WTC11 (cell line): Measurements from ENCODE around the gene MRPL41. TPM values are rescaled to one million over a fixed set of nuclear protein-coding genes. Genes with fewer than 3 reads are reported as not detected.

Source experiments
- ATAC-seq: fragments of 200-7000 bp; cut with Tn5 transposase; 2 replicates; pipeline ENCODE4 v1.10.0; 2021; ENCODE audit warnings: mild to moderate bottlenecking, moderate library complexity
- Bru-seq: library from RNA; stranded (reverse); fragments of 400-500 nt; gene quantifications from one replicate; lab custom pipeline; 2021; lab: Mats Ljungman, UMichigan
- CTCF ChIA-PET: fragments of 300-600 bp; sonication (Branson Sonifier 250); formaldehyde crosslinking; loops from one replicate; lab custom pipeline; 2021; ENCODE audit warnings: antibody characterized with exemption; lab: Charles Lee
- POLR2A ChIA-PET: fragments of 350-600 bp; sonication (Branson Sonifier 250); formaldehyde crosslinking; loops from one replicate; lab custom pipeline; 2021; ENCODE audit warnings: antibody characterized with exemption; lab: Charles Lee
- DNase-seq: peaks from one replicate; pipeline ENCODE4 v3.0.0; 2021; ENCODE audit warnings: low spot score
- H3K27ac Mint-ChIP-seq: 2 replicates; pipeline ENCODE4 v1.8.0; 2021; ENCODE audit warnings: mixed read lengths
- H3K27me3 Mint-ChIP-seq: 2 replicates; pipeline ENCODE4 v1.8.0; 2021; ENCODE audit warnings: low read depth, mild to moderate bottlenecking, moderate library complexity, mixed read lengths
- H3K36me3 Mint-ChIP-seq: 2 replicates; pipeline ENCODE4 v1.8.0; 2021; ENCODE audit warnings: mixed read lengths
- H3K4me1 Mint-ChIP-seq: 2 replicates; pipeline ENCODE4 v1.8.0; 2022; ENCODE audit warnings: mixed read lengths
- H3K4me3 Mint-ChIP-seq: 2 replicates; pipeline ENCODE4 v1.8.0; 2021; ENCODE audit warnings: mild to moderate bottlenecking, moderate library complexity, mixed read lengths
- H3K9me3 Mint-ChIP-seq: 2 replicates; pipeline ENCODE4 v1.8.0; 2021; ENCODE audit warnings: mixed read lengths
- CTCF ChIP-seq: fragments of 200-600 bp; IDR thresholded peaks from 2 replicates; pipeline ENCODE4 v1.8.0; 2022; ENCODE audit warnings: antibody characterized with exemption
- ESRRA ChIP-seq: sonication (generic); formaldehyde crosslinking; IDR thresholded peaks from 2 replicates; pipeline ENCODE4 v1.8.1; 2022; ENCODE audit warnings: mild to moderate bottlenecking, missing genetic modification reagents, borderline replicate concordance
- FOXK1 ChIP-seq: sonication (generic); formaldehyde crosslinking; IDR thresholded peaks from 2 replicates; pipeline ENCODE4 v1.8.0; 2022; ENCODE audit warnings: mild to moderate bottlenecking, moderate library complexity, missing genetic modification reagents
- FOXP1 ChIP-seq: sonication (generic); formaldehyde crosslinking; IDR thresholded peaks from 2 replicates; pipeline ENCODE4 v1.8.0; 2022; ENCODE audit warnings: missing genetic modification reagents, mild to moderate bottlenecking, moderate library complexity, borderline replicate concordance
- FOXP4 ChIP-seq: sonication (generic); formaldehyde crosslinking; IDR thresholded peaks from 2 replicates; pipeline ENCODE4 v1.8.0; 2022; ENCODE audit warnings: mild to moderate bottlenecking, missing genetic modification reagents
- HMGXB4 ChIP-seq: sonication (generic); formaldehyde crosslinking; IDR thresholded peaks from 2 replicates; pipeline ENCODE4 v1.8.1; 2023; ENCODE audit warnings: mild to moderate bottlenecking, moderate library complexity, missing genetic modification reagents
- MAX ChIP-seq: sonication (generic); formaldehyde crosslinking; IDR thresholded peaks from 2 replicates; pipeline ENCODE4 v1.8.0; 2022; ENCODE audit warnings: mild to moderate bottlenecking, missing genetic modification reagents
- MYBL2 ChIP-seq: sonication (generic); formaldehyde crosslinking; IDR thresholded peaks from 2 replicates; pipeline ENCODE4 v1.8.1; 2023; ENCODE audit warnings: mild to moderate bottlenecking, moderate library complexity, missing genetic modification reagents
- NFYB ChIP-seq: sonication (generic); formaldehyde crosslinking; conservative IDR thresholded peaks from 2 replicates; pipeline ENCODE4 v1.8.0; 2022; ENCODE audit warnings: low read depth, missing genetic modification reagents
- SP1 ChIP-seq: sonication (generic); formaldehyde crosslinking; conservative IDR thresholded peaks from 2 replicates; pipeline ENCODE4 v1.8.1; 2022; ENCODE audit warnings: missing genetic modification reagents
- TEAD1 ChIP-seq: sonication (generic); formaldehyde crosslinking; IDR thresholded peaks from 2 replicates; pipeline ENCODE4 v1.8.0; 2022; ENCODE audit warnings: mild to moderate bottlenecking, missing genetic modification reagents
- TP53 ChIP-seq: sonication (generic); formaldehyde crosslinking; IDR thresholded peaks from 2 replicates; pipeline ENCODE4 v1.8.1; 2023; ENCODE audit warnings: mild to moderate bottlenecking, missing genetic modification reagents
- ZNF138 ChIP-seq: sonication (generic); formaldehyde crosslinking; conservative IDR thresholded peaks from 2 replicates; pipeline ENCODE4 v1.8.1; 2022; ENCODE audit warnings: mild to moderate bottlenecking, moderate library complexity, missing genetic modification reagents
- long read RNA-seq, 3 experiments: library from RNA in 1 of 3; library from capped mRNA in 1 of 3; library from polyadenylated mRNA in 1 of 3; unstranded in 2 of 3; stranded (forward) in 1 of 3; transcript quantifications; one replicate each; pipeline ENCODE4 v2.0.0, GENCODE V29; 2021
- total RNA-seq: library from RNA; stranded (reverse); gene quantifications from 3 replicates; pipeline ENCODE4 v1.2.3, GENCODE V29; 2021
- TF ChIP-seq, protein P1 (sequence below): sonication (generic); formaldehyde crosslinking; IDR thresholded peaks from 2 replicates; pipeline ENCODE4 v1.8.1; 2023; ENCODE audit warnings: mild to moderate bottlenecking, missing genetic modification reagents
- TF ChIP-seq, protein P2 (sequence below): sonication (generic); formaldehyde crosslinking; IDR thresholded peaks from 2 replicates; pipeline ENCODE4 v1.8.1; 2022; ENCODE audit warnings: mild to moderate bottlenecking, moderate library complexity, missing genetic modification reagents

The MRPL41 gene
- total RNA-seq (70.1 to 79.4 TPM (median 74.8 TPM) in 3 replicates), Bru-seq, nascent RNA (percentile 82 among the genes with signal in this experiment)
- long read RNA-seq, experiment 1, transcript MRPL41-201 (2 exons, 1,262 nt), result major isoform, 154 of 160 reads
- long read RNA-seq, experiment 1, partial matches to known transcripts, result 0 of 160 reads
- long read RNA-seq, experiment 1, other reads (novel, unspliced or antisense), result 6 of 160 reads
- long read RNA-seq, experiment 2, transcript MRPL41-201 (2 exons, 1,262 nt), result major isoform, 154 of 178 reads
- long read RNA-seq, experiment 2, partial matches to known transcripts, result 24 of 178 reads
- long read RNA-seq, experiment 2, other reads (novel, unspliced or antisense), result 0 of 178 reads
- long read RNA-seq, experiment 3, result 0 reads

DNA sequence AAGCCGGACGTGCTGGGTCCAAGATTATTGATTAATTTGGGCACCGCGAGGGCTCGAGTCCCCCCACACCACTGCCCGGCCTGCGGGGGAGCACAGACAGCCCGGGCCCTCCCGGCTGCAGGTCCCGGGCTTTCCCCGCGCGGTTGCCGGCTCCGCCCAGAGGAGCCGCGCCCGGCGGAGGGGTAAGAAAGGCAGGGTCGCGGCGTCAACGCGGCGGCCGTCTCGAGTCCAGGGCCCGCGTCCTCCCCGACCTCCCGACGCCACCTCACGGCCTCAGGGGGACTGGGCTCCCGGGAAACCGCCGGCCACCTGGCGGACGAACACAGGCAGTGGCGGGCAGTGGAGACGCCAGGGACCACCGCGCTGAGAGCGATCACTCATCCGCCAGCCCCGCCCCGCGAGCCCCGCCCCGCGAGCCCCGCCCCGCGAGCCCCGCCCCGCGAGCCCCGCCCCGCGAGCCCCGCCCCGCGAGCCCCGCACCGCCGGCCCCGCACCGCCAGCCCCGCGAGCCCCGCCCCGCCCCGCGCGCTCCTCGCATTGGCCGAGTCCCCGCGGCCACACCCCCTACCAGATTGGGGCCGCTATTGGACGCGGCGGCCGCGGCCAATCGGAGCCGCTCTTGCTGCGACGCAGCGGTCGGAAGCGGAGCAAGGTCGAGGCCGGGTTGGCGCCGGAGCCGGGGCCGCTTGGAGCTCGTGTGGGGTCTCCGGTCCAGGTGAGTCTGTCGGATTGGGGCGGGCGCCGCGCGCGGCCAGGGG is at the start of gene MRPL41:
Gene MRPL41 (plus strand): TSS at position 616 of the 758 bp plus-strand sequence. CDS start 203 bp downstream, outside the sequence.
- peak; percentile 85 for ATAC-seq

More for the DNA sequence above, at the start of gene MRPL41:
- DNase-seq, result peak; percentile 93
- TF ChIP-seq MAX (CRISPR knock-in tag), result peak; percentile 25; the same call in 1 of the 2 replicates
- TF ChIP-seq FOXP1 (CRISPR knock-in tag), result 0 out of 2 replicates have a peak, but pooled peaks have one; percentile 5
- peak; percentile 52 for TF ChIP-seq FOXK1
- no peak for TF ChIP-seq ZNF138 (CRISPR knock-in tag)
- 0 out of 2 replicates have a peak, but pooled peaks have one; percentile 22 for TF ChIP-seq MYBL2 (CRISPR knock-in tag)
- TF ChIP-seq TP53 (CRISPR knock-in tag), result 0 out of 2 replicates have a peak, but pooled peaks have one; percentile 25
- TF ChIP-seq SP1, result peak; percentile 91
- peak; percentile 31; the same call in 1 of the 2 replicates for TF ChIP-seq FOXP4 (CRISPR knock-in tag)
- no peak; the same call in 1 of the 2 replicates for TF ChIP-seq ESRRA (CRISPR knock-in tag)
- TF ChIP-seq CTCF, result peak; percentile 56
- TF ChIP-seq, protein P1, sequence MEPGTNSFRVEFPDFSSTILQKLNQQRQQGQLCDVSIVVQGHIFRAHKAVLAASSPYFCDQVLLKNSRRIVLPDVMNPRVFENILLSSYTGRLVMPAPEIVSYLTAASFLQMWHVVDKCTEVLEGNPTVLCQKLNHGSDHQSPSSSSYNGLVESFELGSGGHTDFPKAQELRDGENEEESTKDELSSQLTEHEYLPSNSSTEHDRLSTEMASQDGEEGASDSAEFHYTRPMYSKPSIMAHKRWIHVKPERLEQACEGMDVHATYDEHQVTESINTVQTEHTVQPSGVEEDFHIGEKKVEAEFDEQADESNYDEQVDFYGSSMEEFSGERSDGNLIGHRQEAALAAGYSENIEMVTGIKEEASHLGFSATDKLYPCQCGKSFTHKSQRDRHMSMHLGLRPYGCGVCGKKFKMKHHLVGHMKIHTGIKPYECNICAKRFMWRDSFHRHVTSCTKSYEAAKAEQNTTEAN (CRISPR knock-in tag), result no peak; the same call in 1 of the 2 replicates
- TF ChIP-seq, protein P2, sequence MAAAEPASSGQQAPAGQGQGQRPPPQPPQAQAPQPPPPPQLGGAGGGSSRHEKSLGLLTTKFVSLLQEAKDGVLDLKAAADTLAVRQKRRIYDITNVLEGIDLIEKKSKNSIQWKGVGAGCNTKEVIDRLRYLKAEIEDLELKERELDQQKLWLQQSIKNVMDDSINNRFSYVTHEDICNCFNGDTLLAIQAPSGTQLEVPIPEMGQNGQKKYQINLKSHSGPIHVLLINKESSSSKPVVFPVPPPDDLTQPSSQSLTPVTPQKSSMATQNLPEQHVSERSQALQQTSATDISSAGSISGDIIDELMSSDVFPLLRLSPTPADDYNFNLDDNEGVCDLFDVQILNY (CRISPR knock-in tag), result no peak
- TF ChIP-seq NFYB (CRISPR knock-in tag), result peak; percentile 79
- 0 out of 2 replicates have a peak, but pooled peaks have one; percentile 7 for TF ChIP-seq TEAD1 (CRISPR knock-in tag)
- TF ChIP-seq HMGXB4 (CRISPR knock-in tag), result peak; percentile 74; the same call in 1 of the 2 replicates
- Mint-ChIP-seq H3K27ac (peak within 1 kb of the TSS; percentile 88), H3K27me3 (no peaks in the 10 kb centered on the region; the same call in 1 of the 2 replicates), H3K4me3 (peak within 1 kb of the TSS; percentile 87), H3K4me1 (peaks cover 7% of the 10 kb centered on the region), H3K36me3 (peaks cover 38% of the 10 kb centered on the region), H3K9me3 (peaks cover 10% of the 10 kb centered on the region)
- ChIA-PET CTCF (interaction anchor here (0.6 to 1.8 kb wide), 21 partner anchors 9 to 471 kb away, joined by 3 to 22 read pairs (median 5); partner anchors contain the start of genes ARRDC1, DPH7, EHMT1 and EXD3), POLR2A (interaction anchor here (0.5 to 0.6 kb wide), 2 partner anchors 53 to 174 kb away, joined by 4 to 5 read pairs; no protein-coding TSS in a partner anchor)
